H1 (cell line): Measurements from ENCODE around the gene KCNQ1. TPM values are rescaled to one million over a fixed set of nuclear protein-coding genes. Genes with fewer than 3 reads are reported as not detected.

Experiments
- CBX5 ChIP-seq: fragments of 300-800, 300-1000 bp; sonication (generic); IDR thresholded peaks from 2 replicates; pipeline ENCODE4 v1.7.1; 2016; ENCODE audit warnings: antibody characterized with exemption, low read length, low read depth
- EZH2 ChIP-seq: fragments of 200-600 bp; sonication (generic); IDR thresholded peaks from 2 replicates; pipeline ENCODE4 v1.7.1; 2012; ENCODE audit warnings: low read depth, mild to moderate bottlenecking, moderate library complexity, low read length, inconsistent platforms; ENCODE audit not compliant: severe bottlenecking
- MAX ChIP-seq: IDR thresholded peaks from 2 replicates; pipeline ENCODE4 v1.6.1; 2012; ENCODE audit warnings: inconsistent platforms
- NANOG ChIP-seq: IDR thresholded peaks from 2 replicates; pipeline ENCODE4 v1.6.1; 2011; ENCODE audit warnings: low read length, low read depth, mild to moderate bottlenecking, inconsistent platforms; ENCODE audit not compliant: insufficient read depth, poor library complexity, severe bottlenecking
- SRF ChIP-seq: IDR thresholded peaks from 2 replicates; pipeline ENCODE4 v1.6.1; 2011; ENCODE audit warnings: mild to moderate bottlenecking, low read depth, low read length, moderate library complexity
- polyA plus RNA-seq, 7 experiments: library from polyadenylated mRNA; depleted of rRNA in 3 of 7; stranded (reverse) in 5 of 7; unstranded in 2 of 7; fragments of >200 nt in 5 of 7; fragments of 200-250 nt in 2 of 7; gene quantifications; 1 replicate in 5 of 7; 2 replicates in 1 of 7; 4 replicates in 1 of 7; pipeline versions ENCODE4 v1.2.1 to v1.2.3, GENCODE V29; 2011 to 2013; ENCODE audit warnings: missing spikeins in 2 of 7, mixed read lengths in 2 of 7
- total RNA-seq: library from RNA; stranded (reverse); fragmentation: NEBNext Ultra II Directional; extraction: Animal tissue kit (Norgen Biotek cat#: 25700); gene quantifications from 2 replicates; pipeline ENCODE4 v1.2.1, GENCODE V29; 2021

KCNQ1 gene
- total and polyA plus RNA-seq, 2 of the 8 experiments (the other 6 are each of a cell fraction or from before 2014, with no cell fraction given) = 1.9 to 2.0 TPM

- TF ChIP-seq NANOG (no peak), EZH2 (no peak), CBX5 (no peak), SRF (no peak), MAX (no peak)
These were observed 399.5 kb downstream of the KCNQ1 start (continued) for GRCh38 chr11:2844116-2844842.
